K562 (cell line): ENCODE results near the gene HLA-DQB1. TPM values are rescaled to one million over a fixed set of nuclear protein-coding genes. Genes with fewer than 3 reads are reported as not detected.

Experiments
- ATAC-seq: fragments of 200-7000 bp; cut with Tn5 transposase; 3 replicates; pipeline ENCODE4 v1.9.1; 2020; ENCODE audit warnings: moderate library complexity
- BruUV-seq: library from RNA; stranded (reverse); fragments of 400-500 nt; replicated peaks from 2 replicates; lab custom pipeline; 2021; lab: Mats Ljungman, UMichigan
- CTCF ChIA-PET: fragments of 300-600 bp; formaldehyde crosslinking; extraction: SDS; loops from one replicate; lab custom pipeline; 2021; ENCODE audit warnings: low intra/inter-chr PET ratio; lab: Yijun Ruan, JAX
- POLR2A ChIA-PET: fragments of 300-600, 350-650 bp; sonication (Branson Sonifier 250); formaldehyde crosslinking; extraction: SDS; loops from one replicate; lab custom pipeline; 2021; ENCODE audit warnings: antibody characterized with exemption, inconsistent platforms; lab: Yijun Ruan, JAX
- DNase-seq, 4 experiments: peaks; one replicate each; pipeline versions ENCODE4 v3.0.0 to v3.0.0-alpha.2; 2011 to 2018; ENCODE audit warnings: low spot score in 3 of 4, mixed read lengths in 3 of 4; ENCODE audit errors: extremely low read depth in 1 of 4
- FAIRE-seq: peaks from 2 replicates; lab custom pipeline; 2011; peaks lifted over from hg19 to GRCh38; lab: Jason Lieb, UNC
- H2AFZ ChIP-seq: 2 replicates; pipeline ENCODE4 v1.6.0; 2011; ENCODE audit warnings: low read depth, low read length, control low read depth, inconsistent platforms
- H3K27ac ChIP-seq: fragments of 200-600 bp; 3 replicates; pipeline ENCODE4 v1.8.0; 2011; ENCODE audit warnings: low read depth, mild to moderate bottlenecking, control low read depth, inconsistent platforms, low read length, moderate library complexity, mixed read lengths; ENCODE audit errors: extremely low read depth
- H3K27me3 ChIP-seq, 2 experiments: fragments of 300-600 bp in 1 of 2; 2 replicates in 1 of 2; 3 replicates in 1 of 2; pipeline versions ENCODE4 v1.6.0 to v1.8.0; 2011; ENCODE audit warnings: inconsistent platforms in 2 of 2, low read length in 2 of 2, mild to moderate bottlenecking in 1 of 2, mixed read lengths in 1 of 2, moderate library complexity in 1 of 2; ENCODE audit not compliant: control insufficient read depth in 2 of 2, insufficient read depth in 2 of 2
- H3K36me3 ChIP-seq: fragments of 300-600 bp; 3 replicates; pipeline ENCODE4 v1.8.0; 2011; ENCODE audit warnings: mild to moderate bottlenecking, low read length, inconsistent platforms; ENCODE audit not compliant: control insufficient read depth, insufficient read depth
- H3K4me1 ChIP-seq, 2 experiments: fragments of 200-600 bp in 1 of 2; replicated peaks in 1 of 2; 2 replicates in 1 of 2; 3 replicates in 1 of 2; pipeline versions ENCODE4 v1.5.1 to v1.8.0; 2011; ENCODE audit warnings: inconsistent platforms in 2 of 2, low read length in 2 of 2, mild to moderate bottlenecking in 1 of 2, mixed read lengths in 1 of 2, moderate library complexity in 1 of 2; ENCODE audit not compliant: control insufficient read depth in 2 of 2, insufficient read depth in 2 of 2
- H3K4me2 ChIP-seq: 2 replicates; pipeline ENCODE4 v1.6.1; 2011; ENCODE audit warnings: low read length, control low read depth, inconsistent platforms, mixed read lengths; ENCODE audit not compliant: insufficient read depth
- H3K4me3 ChIP-seq: fragments of 200-600 bp; sonication (generic), shearing (Covaris generic); 2 replicates; pipeline ENCODE4 v1.5.1; 2016; ENCODE audit warnings: control low read depth, inconsistent platforms
- H3K79me2 ChIP-seq: fragments of 200-600 bp; 3 replicates; pipeline ENCODE4 v1.8.0; 2011; ENCODE audit warnings: low read length, inconsistent platforms; ENCODE audit not compliant: control insufficient read depth, insufficient read depth
- H3K9ac ChIP-seq, 2 experiments: 2 replicates each; pipeline versions ENCODE4 v1.6.0 to v1.6.1; 2011; ENCODE audit warnings: low read depth in 2 of 2, low read length in 2 of 2, control low read depth in 1 of 2, inconsistent platforms in 1 of 2, mild to moderate bottlenecking in 1 of 2, mixed read lengths in 1 of 2; ENCODE audit not compliant: insufficient read depth in 1 of 2
- H3K9me1 ChIP-seq: one replicate; pipeline ENCODE4 v1.6.0; 2011; ENCODE audit warnings: inconsistent platforms, mild to moderate bottlenecking, low read length, moderate library complexity; ENCODE audit not compliant: control insufficient read depth, insufficient read depth
- H3K9me3 ChIP-seq: replicated peaks from 2 replicates; pipeline ENCODE4 v1.5.1; 2011; ENCODE audit warnings: low read depth, low read length, inconsistent platforms; ENCODE audit not compliant: control insufficient read depth, insufficient read depth
- H4K20me1 ChIP-seq: replicated peaks from 2 replicates; pipeline ENCODE4 v1.6.1; 2011; ENCODE audit warnings: low read length, inconsistent platforms, mixed read lengths; ENCODE audit not compliant: control insufficient read depth, insufficient read depth
- CBX3 ChIP-seq, 2 experiments: IDR thresholded peaks; 1 replicate in 1 of 2; 2 replicates in 1 of 2; pipeline ENCODE4 v1.6.1; 2012; ENCODE audit warnings: inconsistent platforms in 2 of 2, low read length in 2 of 2, borderline replicate concordance in 1 of 2, control low read depth in 1 of 2
- CREB3L1 ChIP-seq: fragments of 450-650 bp; IDR thresholded peaks from 2 replicates; pipeline ENCODE4 v1.6.1; 2014; ENCODE audit warnings: low read depth, mild to moderate bottlenecking, moderate library complexity, borderline replicate concordance
- CREM ChIP-seq: IDR thresholded peaks from 2 replicates; pipeline ENCODE4 v1.6.1; 2014; ENCODE audit warnings: antibody characterized with exemption, low read depth
- ETS2 ChIP-seq: IDR thresholded peaks from 2 replicates; pipeline ENCODE4 v1.6.1; 2016; ENCODE audit warnings: borderline replicate concordance, missing genetic modification characterization, mild to moderate bottlenecking, moderate library complexity, missing compliant biosample characterization; ENCODE audit not compliant: poor library complexity, severe bottlenecking
- FIP1L1 ChIP-seq: fragments of 200-400 bp; formaldehyde crosslinking; IDR thresholded peaks from 2 replicates; pipeline ENCODE4 v1.6.1; 2018; ENCODE audit warnings: mild to moderate bottlenecking, low read depth, low read length; ENCODE audit not compliant: poor library complexity, severe bottlenecking
- LARP7 ChIP-seq: fragments of 450-650 bp; IDR thresholded peaks from 2 replicates; pipeline ENCODE4 v1.6.1; 2016
- NUFIP1 ChIP-seq: fragments of 450-650 bp; IDR thresholded peaks from 2 replicates; pipeline ENCODE4 v1.6.1; 2018; ENCODE audit not compliant: partially characterized antibody
- SMAD4 ChIP-seq: fragments of 250-450 bp; sonication (Bioruptor Pico); conservative IDR thresholded peaks from 2 replicates; pipeline ENCODE4 v1.8.0; 2021; ENCODE audit warnings: inconsistent platforms, mild to moderate bottlenecking, moderate library complexity
- SMARCC2 ChIP-seq: fragments of 450-650 bp; IDR thresholded peaks from 2 replicates; pipeline ENCODE4 v1.6.1; 2017; ENCODE audit warnings: antibody characterized with exemption, moderate library complexity, mild to moderate bottlenecking, low read depth
- ZBTB40 ChIP-seq, 2 experiments: fragments of 450-650 bp in 1 of 2; sonication (generic) in 1 of 2; formaldehyde crosslinking in 1 of 2; IDR thresholded peaks; 2 replicates each; pipeline versions ENCODE4 v1.7.1 to v1.9.0; 2016 to 2022; ENCODE audit warnings: inconsistent platforms in 1 of 2, mild to moderate bottlenecking in 1 of 2, missing genetic modification reagents in 1 of 2
- ZNF583 ChIP-seq: fragments of 250-450 bp; sonication (Bioruptor Pico); IDR thresholded peaks from 2 replicates; pipeline ENCODE4 v1.4.0; 2020
- ZNF780A ChIP-seq: fragments of 250-450 bp; sonication (Bioruptor Pico); IDR thresholded peaks from 2 replicates; pipeline ENCODE4 v1.5.0; 2021; ENCODE audit warnings: mild to moderate bottlenecking
- WGBS: fragments of 100-300 bp; shearing (Covaris generic); methylation state at CpG from one replicate; pipeline ENCODE4 v1.1.6; 2016; ENCODE audit warnings: low coverage, mixed read lengths; ENCODE audit not compliant: insufficient coverage; ENCODE audit errors: missing lambda C conversion rate; 5-methylcytosine and 5-hydroxymethylcytosine counted together
- in situ Hi-C: fragments of 300-500 bp; cut with MboI; formaldehyde crosslinking; loops from 4 replicates; pipeline ENCODE4 v1.15.0; 2018; ENCODE audit warnings: inconsistent platforms, mixed read lengths
- intact Hi-C: fragments of 100-400 bp; cut with micrococcal nuclease; formaldehyde crosslinking; loops from 2 replicates; pipeline ENCODE4 v1.14.2; 2022
- polyA plus RNA-seq, 8 experiments: library from polyadenylated mRNA; depleted of rRNA in 4 of 8; stranded (reverse) in 5 of 8; unstranded in 3 of 8; fragments of >200 nt; fragmentation: Nextera tagmentation in 2 of 8; fragmentation: Illumina TruSeq in 1 of 8; extraction: Ambion mirVana in 2 of 8; extraction: Trizol in 1 of 8; gene quantifications; 2 replicates each; pipeline versions ENCODE4 v1.2.1 to v1.2.3, GENCODE V29; 2011 to 2014; ENCODE audit warnings: inconsistent platforms in 1 of 8, missing spikeins in 1 of 8
- total RNA-seq, 7 experiments: library from RNA; depleted of rRNA in 6 of 7; stranded (reverse); fragments of >200 nt in 6 of 7; fragmentation: Illumina TruSeq in 2 of 7; extraction: Trizol in 2 of 7; gene quantifications; 2 replicates each; pipeline versions ENCODE4 v1.2.1 to v1.2.3, GENCODE V29; 2011 to 2021; ENCODE audit warnings: low replicate concordance in 1 of 7

Gene HLA-DQB1
- total and polyA plus RNA-seq, 9 of the 15 experiments (the other 6 are each of a cell fraction or from before 2014, with no cell fraction given) = 0.29 TPM; not detected in 8

GRCh38 chr6:32615885-32616532 is 50.4 kb downstream of the HLA-DQB1 start:
- Histone ChIP-seq H3K9me3 (no peaks in the 10 kb centered on the region; the same call in 1 of the 2 replicates), H3K79me2 (no peaks in the 10 kb centered on the region), H2AFZ (no peak overlapping the region), H3K27me3 (no peaks in the 10 kb centered on the region), H3K36me3 (no peaks in the 10 kb centered on the region), H3K9ac (no peak overlapping the region), H3K4me1 (no peaks in the 10 kb centered on the region), H3K4me3 (no peak overlapping the region), H3K27ac (no peak overlapping the region), H4K20me1 (no peaks in the 10 kb centered on the region), H3K9me1 (no peaks in the 10 kb centered on the region), H3K4me2 (no peak overlapping the region)
- intact Hi-C loops = no loop called here
- CTCF ChIA-PET = no interaction called here
- WGBS = 0% methylated on average over 3 of the region's 3 CpGs
- DNase-seq = no peak
- no peak for ATAC-seq
- FAIRE-seq = no peak
- POLR2A ChIA-PET = no interaction called here
- BruUV-seq = no TSS peak
- in situ Hi-C loops = no loop called here
- no peak for TF ChIP-seq ETS2 (tag)
- no peak for TF ChIP-seq CREB3L1
- no peak for TF ChIP-seq ZNF583 (CRISPR knock-in tag)
- no peak for TF ChIP-seq FIP1L1
- no peak for TF ChIP-seq NUFIP1
- TF ChIP-seq ZBTB40 (IDR thresholded peaks at IDR 0.05) = no peak
- TF ChIP-seq ZBTB40 (CRISPR knock-in tag; IDR thresholded peaks at IDR 0.05) = no peak
- TF ChIP-seq LARP7 = no peak
- TF ChIP-seq CBX3 (IDR thresholded peaks at IDR 0.05; ENCODE audit: borderline replicate concordance in 1 of 2, low read length in 2 of 2) = no peak
- no peak for TF ChIP-seq CREM
- TF ChIP-seq ZNF780A (CRISPR knock-in tag) = no peak
- TF ChIP-seq SMAD4 (CRISPR knock-in tag) = no peak
- no peak for TF ChIP-seq SMARCC2
